ENCODE data around the gene UBE3D.
"Not testable (repeated sequence)": the region's sequence is repeated elsewhere in the genome, so short reads cannot be mapped to it uniquely, and the experiment has no call there.

DNA sequence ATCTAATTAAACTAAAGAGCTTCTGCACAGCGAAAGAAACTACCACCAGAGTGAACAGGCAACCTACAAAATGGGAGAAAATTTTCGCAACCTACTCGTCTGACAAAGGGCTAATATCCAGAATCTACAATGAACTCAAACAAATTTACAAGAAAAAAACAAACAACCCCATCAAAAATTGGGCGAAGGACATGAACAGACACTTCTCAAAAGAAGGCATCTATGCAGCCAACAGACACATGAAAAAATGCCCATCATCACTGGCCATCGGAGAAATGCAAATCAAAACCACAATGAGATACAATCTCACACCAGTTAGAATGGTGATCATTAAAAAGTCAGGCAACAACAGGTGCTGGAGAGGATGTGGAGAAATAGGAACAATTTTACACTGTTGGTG is 209.6 kb downstream of the UBE3D start:
- TF ChIP-seq, protein P1, sequence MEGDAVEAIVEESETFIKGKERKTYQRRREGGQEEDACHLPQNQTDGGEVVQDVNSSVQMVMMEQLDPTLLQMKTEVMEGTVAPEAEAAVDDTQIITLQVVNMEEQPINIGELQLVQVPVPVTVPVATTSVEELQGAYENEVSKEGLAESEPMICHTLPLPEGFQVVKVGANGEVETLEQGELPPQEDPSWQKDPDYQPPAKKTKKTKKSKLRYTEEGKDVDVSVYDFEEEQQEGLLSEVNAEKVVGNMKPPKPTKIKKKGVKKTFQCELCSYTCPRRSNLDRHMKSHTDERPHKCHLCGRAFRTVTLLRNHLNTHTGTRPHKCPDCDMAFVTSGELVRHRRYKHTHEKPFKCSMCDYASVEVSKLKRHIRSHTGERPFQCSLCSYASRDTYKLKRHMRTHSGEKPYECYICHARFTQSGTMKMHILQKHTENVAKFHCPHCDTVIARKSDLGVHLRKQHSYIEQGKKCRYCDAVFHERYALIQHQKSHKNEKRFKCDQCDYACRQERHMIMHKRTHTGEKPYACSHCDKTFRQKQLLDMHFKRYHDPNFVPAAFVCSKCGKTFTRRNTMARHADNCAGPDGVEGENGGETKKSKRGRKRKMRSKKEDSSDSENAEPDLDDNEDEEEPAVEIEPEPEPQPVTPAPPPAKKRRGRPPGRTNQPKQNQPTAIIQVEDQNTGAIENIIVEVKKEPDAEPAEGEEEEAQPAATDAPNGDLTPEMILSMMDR (conservative IDR thresholded peaks at IDR 0.05): not testable (repeated sequence)
- TF ChIP-seq EZH2 (IDR thresholded peaks at IDR 0.05; ENCODE audit: low read depth): not testable (repeated sequence)
